Mesenchymal stem cell (in vitro differentiated cells and primary cell): Measurements from ENCODE around the gene KCNIP2.

ENCODE experiments used
- DNase-seq: peaks from one replicate; pipeline ENCODE4 v3.0.0-alpha.2; 2013
- H2AFZ ChIP-seq: one replicate; pipeline ENCODE4 v1.6.1; 2013; ENCODE audit warnings: low read depth, mild to moderate bottlenecking, control low read depth, inconsistent platforms, low read length, moderate library complexity
- H2AK5ac ChIP-seq: 2 replicates; pipeline ENCODE4 v1.6.1; 2013; ENCODE audit warnings: low read length, moderate library complexity, mild to moderate bottlenecking, inconsistent platforms; ENCODE audit not compliant: severe bottlenecking
- H2BK120ac ChIP-seq: one replicate; pipeline ENCODE4 v1.6.1; 2013; ENCODE audit warnings: low read depth, mild to moderate bottlenecking, inconsistent platforms, low read length, moderate library complexity
- H2BK12ac ChIP-seq, 2 experiments: one replicate each; pipeline ENCODE4 v1.6.1; 2013; ENCODE audit warnings: inconsistent platforms in 2 of 2, low read length in 2 of 2, mild to moderate bottlenecking in 2 of 2, moderate library complexity in 2 of 2, control low read depth in 1 of 2
- H2BK15ac ChIP-seq: one replicate; pipeline ENCODE4 v1.6.1; 2013; ENCODE audit warnings: mild to moderate bottlenecking, low read depth, inconsistent platforms; ENCODE audit not compliant: poor library complexity, severe bottlenecking
- H2BK5ac ChIP-seq: 2 replicates; pipeline ENCODE4 v1.6.1; 2013; ENCODE audit warnings: low read depth, mild to moderate bottlenecking, low read length, control low read depth, inconsistent platforms; ENCODE audit not compliant: poor library complexity, severe bottlenecking
- H3K14ac ChIP-seq, 2 experiments: one replicate each; pipeline ENCODE4 v1.6.1; 2013; ENCODE audit warnings: inconsistent platforms in 2 of 2, low read length in 2 of 2, control low read depth in 1 of 2, mild to moderate bottlenecking in 1 of 2, moderate library complexity in 1 of 2
- H3K18ac ChIP-seq, 2 experiments: one replicate each; pipeline ENCODE4 v1.6.1; 2013; ENCODE audit warnings: inconsistent platforms in 2 of 2, low read length in 2 of 2, control low read depth in 1 of 2, low read depth in 1 of 2, mild to moderate bottlenecking in 1 of 2
- H3K23ac ChIP-seq, 2 experiments: one replicate each; pipeline ENCODE4 v1.6.1; 2013; ENCODE audit warnings: inconsistent platforms in 2 of 2, low read length in 2 of 2, mild to moderate bottlenecking in 2 of 2, moderate library complexity in 2 of 2, control low read depth in 1 of 2
- H3K27ac ChIP-seq: 2 replicates; pipeline ENCODE4 v1.5.1; 2013; ENCODE audit warnings: mild to moderate bottlenecking, moderate library complexity, low read length, control low read depth, inconsistent platforms; ENCODE audit not compliant: poor library complexity, severe bottlenecking
- H3K27me3 ChIP-seq, 2 experiments: 2 replicates each; pipeline versions ENCODE4 v1.6.1 to v1.7.0; 2013; ENCODE audit warnings: low read length in 2 of 2, mild to moderate bottlenecking in 2 of 2, moderate library complexity in 2 of 2, control low read depth in 1 of 2, inconsistent platforms in 1 of 2; ENCODE audit not compliant: control insufficient read depth in 1 of 2, insufficient read depth in 1 of 2
- H3K36me3 ChIP-seq, 2 experiments: 2 replicates each; pipeline versions ENCODE4 v1.6.1 to v1.7.0; 2013; ENCODE audit warnings: low read length in 2 of 2, control low read depth in 1 of 2, inconsistent platforms in 1 of 2, low read depth in 1 of 2, mild to moderate bottlenecking in 1 of 2; ENCODE audit not compliant: insufficient read depth in 2 of 2, control insufficient read depth in 1 of 2
- H3K4ac ChIP-seq, 2 experiments: one replicate each; pipeline ENCODE4 v1.6.1; 2013; ENCODE audit warnings: inconsistent platforms in 2 of 2, low read length in 2 of 2, mild to moderate bottlenecking in 2 of 2, moderate library complexity in 2 of 2, control low read depth in 1 of 2, low read depth in 1 of 2
- H3K4me1 ChIP-seq: 2 replicates; pipeline ENCODE4 v1.6.1; 2013; ENCODE audit warnings: low read depth, low read length, control low read depth; ENCODE audit not compliant: control insufficient read depth, insufficient read depth
- H3K4me2 ChIP-seq: 2 replicates; pipeline ENCODE4 v1.6.1; 2013; ENCODE audit warnings: low read length, mild to moderate bottlenecking, inconsistent platforms; ENCODE audit not compliant: poor library complexity, severe bottlenecking
- H3K4me3 ChIP-seq, 2 experiments: 2 replicates each; pipeline versions ENCODE4 v1.5.1 to v1.7.0; 2013; ENCODE audit warnings: low read length in 2 of 2, mild to moderate bottlenecking in 2 of 2, control low read depth in 1 of 2, low read depth in 1 of 2; ENCODE audit not compliant: insufficient read depth in 1 of 2
- H3K79me1 ChIP-seq: replicated peaks from 2 replicates; pipeline ENCODE4 v1.6.1; 2013; ENCODE audit warnings: mild to moderate bottlenecking, control low read depth, low read length, inconsistent platforms; ENCODE audit not compliant: poor library complexity, severe bottlenecking
- H3K9ac ChIP-seq: 2 replicates; pipeline ENCODE4 v1.7.0; 2013; ENCODE audit warnings: mild to moderate bottlenecking, low read length, moderate library complexity
- H3K9me3 ChIP-seq: 2 replicates; pipeline ENCODE4 v1.7.0; 2013; ENCODE audit warnings: mild to moderate bottlenecking, low read length; ENCODE audit not compliant: control insufficient read depth
- H4K8ac ChIP-seq: one replicate; pipeline ENCODE4 v1.6.1; 2013; ENCODE audit warnings: inconsistent platforms, mild to moderate bottlenecking, low read length, moderate library complexity
- H4K91ac ChIP-seq: one replicate; pipeline ENCODE4 v1.6.1; 2013; ENCODE audit warnings: mild to moderate bottlenecking, low read length, inconsistent platforms
- WGBS: methylation state at CpG from one replicate; pipeline ENCODE4 v1.1.7; 2013; ENCODE audit warnings: mixed read lengths; 5-methylcytosine and 5-hydroxymethylcytosine counted together

The KCNIP2 gene

GRCh38 chr10:101780187-101780817, 63.3 kb downstream of the KCNIP2 start:
- Histone ChIP-seq H3K4ac (no peak overlapping the region), H3K36me3 (peaks cover 21 to 30% of the 10 kb centered on the region in 2 experiments), H3K4me2 (peak overlapping the region; percentile 20), H2AK5ac (no peak overlapping the region), H3K27ac (no peak overlapping the region), H3K14ac (no peak overlapping the region), H3K4me3 (peak overlapping the region; percentile 2 to 78), H4K8ac (no peak overlapping the region), H4K91ac (no peak overlapping the region), H2BK15ac (no peak overlapping the region), H3K9ac (peak overlapping the region; percentile 52), H3K23ac (no peak overlapping the region), H3K79me1 (peaks cover 15% of the 10 kb centered on the region), H3K18ac (peak overlapping the region in 1 of 2 experiments; percentile 2), H2BK12ac (no peak overlapping the region), H2BK120ac (no peak overlapping the region), H2AFZ (no peak overlapping the region), H2BK5ac (no peak overlapping the region), H3K9me3 (no peaks in the 10 kb centered on the region), H3K27me3 (peaks cover 27 to 35% of the 10 kb centered on the region in 2 experiments), H3K4me1 (peaks cover 49% of the 10 kb centered on the region)
- WGBS, result 27% methylated on average over 13 of the region's 17 CpGs
- no peak for DNase-seq

GRCh38 chr10:101779544-101780186, 63.9 kb downstream of the KCNIP2 start:
- Histone ChIP-seq H3K4me2 (peak overlapping the region; percentile 79), H2BK120ac (no peak overlapping the region)
- WGBS, result 2% methylated on average over 47 of the region's 51 CpGs

GRCh38 chr10:101778781-101779543, 64.6 kb downstream of the KCNIP2 start:
- Histone ChIP-seq H2BK12ac (no peak overlapping the region), H2BK120ac (no peak overlapping the region), H3K9ac (peak overlapping the region; percentile 52), H3K4ac (no peak overlapping the region), H3K4me1 (peaks cover 53% of the 10 kb centered on the region), H3K4me2 (peak overlapping the region; percentile 79), H3K79me1 (peaks cover 15% of the 10 kb centered on the region), H2AK5ac (no peak overlapping the region), H3K36me3 (peaks cover 8 to 30% of the 10 kb centered on the region in 2 experiments), H3K9me3 (no peaks in the 10 kb centered on the region), H3K4me3 (peak overlapping the region; percentile 27 to 78), H3K27me3 (peaks cover 40 to 48% of the 10 kb centered on the region in 2 experiments), H2BK15ac (peak overlapping the region; percentile 70), H3K23ac (no peak overlapping the region), H3K27ac (no peak overlapping the region), H3K18ac (no peak overlapping the region), H3K14ac (no peak overlapping the region), H4K91ac (no peak overlapping the region), H2BK5ac (no peak overlapping the region), H2AFZ (no peak overlapping the region), H4K8ac (peak overlapping the region; percentile 53)
- peak; percentile 68 for DNase-seq
- 2% methylated on average over 58 of the region's 58 CpGs for WGBS

More at GRCh38 chr10:101779544-101780186, 63.9 kb downstream of the KCNIP2 start:
- no peak overlapping the region for H4K91ac ChIP-seq
- H3K23ac ChIP-seq, result no peak overlapping the region
- H2AFZ ChIP-seq, result no peak overlapping the region
- H3K27ac ChIP-seq, result no peak overlapping the region
- H3K27me3 ChIP-seq, result peaks cover 33 to 41% of the 10 kb centered on the region in 2 experiments
- no peak overlapping the region for H3K14ac ChIP-seq
- H3K18ac ChIP-seq, result peak overlapping the region in 1 of 2 experiments; percentile 2
- no peak overlapping the region for H3K4ac ChIP-seq
- no peak overlapping the region for H2BK5ac ChIP-seq
- no peak overlapping the region for H2AK5ac ChIP-seq
- peak overlapping the region; percentile 52 for H3K9ac ChIP-seq
- H3K79me1 ChIP-seq, result peaks cover 15% of the 10 kb centered on the region
- no peak overlapping the region for H2BK12ac ChIP-seq
- peaks cover 51% of the 10 kb centered on the region for H3K4me1 ChIP-seq
- DNase-seq, result peak; percentile 70
- H3K4me3 ChIP-seq, result peak overlapping the region; percentile 21 to 78
- H3K36me3 ChIP-seq, result peaks cover 15 to 30% of the 10 kb centered on the region in 2 experiments
- H2BK15ac ChIP-seq, result peak overlapping the region; percentile 70
- no peak overlapping the region for H4K8ac ChIP-seq
- H3K9me3 ChIP-seq, result no peaks in the 10 kb centered on the region
